Esophagus squamous epithelium (tissue), 4 donors: ENCODE measurements around the gene IFT122.

Experiments
- POLR2A ChIP-seq, 4 donors: fragments of 450-650 bp; IDR thresholded peaks; one replicate each; pipeline ENCODE4 v1.6.1; 2017; ENCODE audit warnings: antibody characterized with exemption in 4 of 4, mild to moderate bottlenecking in 4 of 4, moderate library complexity in 3 of 4
- TF ChIP-seq, protein P1 (sequence below), 6 experiments: fragments of 450-650 bp in 4 of 6; fragments of 200-600 bp in 2 of 6; sonication (generic) in 2 of 6; IDR thresholded peaks; one replicate each; pipeline ENCODE4 v1.5.1; 2016 to 2019; ENCODE audit warnings: antibody characterized with exemption in 6 of 6, mild to moderate bottlenecking in 4 of 6, moderate library complexity in 4 of 6

DNA sequence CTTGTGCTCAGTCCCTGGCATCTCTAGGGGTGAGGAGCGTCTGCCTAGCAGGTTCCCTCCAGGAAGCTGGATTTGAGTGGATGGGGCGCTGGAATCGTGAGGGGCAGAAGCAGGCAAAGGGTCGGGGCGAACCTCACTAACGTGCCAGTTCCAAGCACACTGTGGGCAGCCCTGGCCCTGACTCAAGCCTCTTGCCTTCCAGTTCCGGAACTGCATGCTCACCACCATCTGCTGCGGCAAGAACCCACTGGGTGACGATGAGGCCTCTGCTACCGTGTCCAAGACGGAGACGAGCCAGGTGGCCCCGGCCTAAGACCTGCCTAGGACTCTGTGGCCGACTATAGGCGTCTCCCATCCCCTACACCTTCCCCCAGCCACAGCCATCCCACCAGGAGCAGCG lies 93.4 kb downstream of the IFT122 start:
- TF ChIP-seq, protein P1, sequence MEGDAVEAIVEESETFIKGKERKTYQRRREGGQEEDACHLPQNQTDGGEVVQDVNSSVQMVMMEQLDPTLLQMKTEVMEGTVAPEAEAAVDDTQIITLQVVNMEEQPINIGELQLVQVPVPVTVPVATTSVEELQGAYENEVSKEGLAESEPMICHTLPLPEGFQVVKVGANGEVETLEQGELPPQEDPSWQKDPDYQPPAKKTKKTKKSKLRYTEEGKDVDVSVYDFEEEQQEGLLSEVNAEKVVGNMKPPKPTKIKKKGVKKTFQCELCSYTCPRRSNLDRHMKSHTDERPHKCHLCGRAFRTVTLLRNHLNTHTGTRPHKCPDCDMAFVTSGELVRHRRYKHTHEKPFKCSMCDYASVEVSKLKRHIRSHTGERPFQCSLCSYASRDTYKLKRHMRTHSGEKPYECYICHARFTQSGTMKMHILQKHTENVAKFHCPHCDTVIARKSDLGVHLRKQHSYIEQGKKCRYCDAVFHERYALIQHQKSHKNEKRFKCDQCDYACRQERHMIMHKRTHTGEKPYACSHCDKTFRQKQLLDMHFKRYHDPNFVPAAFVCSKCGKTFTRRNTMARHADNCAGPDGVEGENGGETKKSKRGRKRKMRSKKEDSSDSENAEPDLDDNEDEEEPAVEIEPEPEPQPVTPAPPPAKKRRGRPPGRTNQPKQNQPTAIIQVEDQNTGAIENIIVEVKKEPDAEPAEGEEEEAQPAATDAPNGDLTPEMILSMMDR (IDR thresholded peaks at IDR 0.05) = no peak
- TF ChIP-seq POLR2A (IDR thresholded peaks at IDR 0.05) = no peak
